Tibial nerve (tissue), 4 donors: ENCODE measurements around the gene MSRB3.

Experiments
- EP300 ChIP-seq, 2 donors: sonication (generic); formaldehyde crosslinking; IDR thresholded peaks; one replicate each; pipeline ENCODE4 v1.6.1; 2017; ENCODE audit warnings: antibody characterized with exemption in 2 of 2, mild to moderate bottlenecking in 1 of 2
- POLR2A ChIP-seq, 2 donors: fragments of 450-650 bp; IDR thresholded peaks; one replicate each; pipeline ENCODE4 v1.6.1; 2017; ENCODE audit warnings: antibody characterized with exemption in 2 of 2, mild to moderate bottlenecking in 2 of 2, moderate library complexity in 2 of 2
- TF ChIP-seq, protein P1 (sequence below), 5 experiments: fragments of 200-600 bp in 3 of 5; fragments of 450-650 bp in 2 of 5; sonication (generic) in 3 of 5; IDR thresholded peaks; one replicate each; pipeline ENCODE4 v1.5.1; 2016 to 2019; ENCODE audit warnings: antibody characterized with exemption in 5 of 5, mild to moderate bottlenecking in 3 of 5, moderate library complexity in 2 of 5

GRCh38 chr12:65306366-65307168, 28.1 kb downstream of the MSRB3 start:
- TF ChIP-seq, protein P1, sequence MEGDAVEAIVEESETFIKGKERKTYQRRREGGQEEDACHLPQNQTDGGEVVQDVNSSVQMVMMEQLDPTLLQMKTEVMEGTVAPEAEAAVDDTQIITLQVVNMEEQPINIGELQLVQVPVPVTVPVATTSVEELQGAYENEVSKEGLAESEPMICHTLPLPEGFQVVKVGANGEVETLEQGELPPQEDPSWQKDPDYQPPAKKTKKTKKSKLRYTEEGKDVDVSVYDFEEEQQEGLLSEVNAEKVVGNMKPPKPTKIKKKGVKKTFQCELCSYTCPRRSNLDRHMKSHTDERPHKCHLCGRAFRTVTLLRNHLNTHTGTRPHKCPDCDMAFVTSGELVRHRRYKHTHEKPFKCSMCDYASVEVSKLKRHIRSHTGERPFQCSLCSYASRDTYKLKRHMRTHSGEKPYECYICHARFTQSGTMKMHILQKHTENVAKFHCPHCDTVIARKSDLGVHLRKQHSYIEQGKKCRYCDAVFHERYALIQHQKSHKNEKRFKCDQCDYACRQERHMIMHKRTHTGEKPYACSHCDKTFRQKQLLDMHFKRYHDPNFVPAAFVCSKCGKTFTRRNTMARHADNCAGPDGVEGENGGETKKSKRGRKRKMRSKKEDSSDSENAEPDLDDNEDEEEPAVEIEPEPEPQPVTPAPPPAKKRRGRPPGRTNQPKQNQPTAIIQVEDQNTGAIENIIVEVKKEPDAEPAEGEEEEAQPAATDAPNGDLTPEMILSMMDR (IDR thresholded peaks at IDR 0.05), result peak in 4 of 5 experiments; percentile 21 to 44 (median 32)
- TF ChIP-seq POLR2A (IDR thresholded peaks at IDR 0.05), result no peak
- TF ChIP-seq EP300 (IDR thresholded peaks at IDR 0.05), result no peak
